NOMO-1 treated with dmso at 0.1 percent for 144 hours (cell line): ENCODE results near the gene PLEKHG7.
"Not testable (repeated sequence)": the region's sequence is repeated elsewhere in the genome, so short reads cannot be mapped to it uniquely, and the experiment has no call there.

Experiments used
- DNase-seq: peaks from one replicate; lab custom pipeline; 2025; ENCODE audit not compliant: unreplicated experiment; lab: John Stamatoyannopoulos, UW

PLEKHG7 gene

DNA sequence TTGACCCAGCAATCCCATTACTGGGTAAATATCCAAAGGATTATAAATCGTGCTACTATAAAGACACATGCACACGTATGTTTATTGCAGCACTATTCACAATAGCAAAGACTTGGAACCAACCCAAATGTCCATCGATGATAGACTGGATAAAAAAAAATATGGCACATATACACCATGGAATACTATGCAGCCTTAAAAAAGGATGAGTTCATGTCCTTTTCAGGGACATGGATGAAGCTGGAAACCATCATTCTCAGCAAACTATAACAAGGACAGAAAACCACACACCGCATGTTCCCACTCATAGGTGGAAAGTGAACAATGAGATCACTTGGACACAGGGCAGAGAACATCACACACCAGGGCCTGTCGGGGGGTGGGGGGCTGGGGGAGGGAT, 91.6 kb downstream of the PLEKHG7 start:
- not testable (repeated sequence) for DNase-seq

DNA sequence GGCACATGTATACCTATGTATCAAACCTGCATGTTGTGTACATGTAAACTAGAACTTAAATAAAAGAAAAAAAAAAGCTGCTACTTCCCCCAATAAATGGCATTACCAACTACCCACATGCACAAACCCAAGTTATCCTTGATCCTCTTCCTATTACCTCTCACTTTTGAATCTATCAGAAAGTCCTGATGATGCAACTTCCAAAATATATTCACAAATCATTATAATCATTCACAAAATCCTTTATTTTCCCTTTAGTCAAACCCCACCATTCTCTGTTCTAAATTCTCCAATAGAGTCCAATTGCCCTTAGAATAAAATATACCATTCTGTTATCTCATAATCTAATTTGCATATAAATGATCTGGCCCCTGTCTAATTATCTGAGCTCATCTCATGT, 92.0 kb downstream of the PLEKHG7 start:
- no peak for DNase-seq

DNA sequence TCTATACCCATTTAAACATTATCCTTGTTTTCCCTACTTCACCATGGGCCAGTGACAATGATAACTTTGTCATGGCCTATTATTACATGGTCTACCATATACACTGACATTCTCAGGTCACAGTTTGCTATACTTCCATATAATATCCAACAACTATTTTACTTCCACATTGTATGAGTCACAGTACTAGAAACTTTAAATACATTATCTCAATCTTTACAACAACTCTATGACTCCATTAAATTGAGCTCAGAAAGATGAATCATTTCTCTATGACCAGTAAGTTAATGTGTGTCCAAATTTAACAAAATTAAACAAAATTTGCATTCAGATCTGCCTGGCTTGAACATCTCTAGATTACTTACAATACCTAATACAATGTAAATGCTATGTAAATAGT, 93.9 kb downstream of the PLEKHG7 start:
- no peak for DNase-seq

DNA sequence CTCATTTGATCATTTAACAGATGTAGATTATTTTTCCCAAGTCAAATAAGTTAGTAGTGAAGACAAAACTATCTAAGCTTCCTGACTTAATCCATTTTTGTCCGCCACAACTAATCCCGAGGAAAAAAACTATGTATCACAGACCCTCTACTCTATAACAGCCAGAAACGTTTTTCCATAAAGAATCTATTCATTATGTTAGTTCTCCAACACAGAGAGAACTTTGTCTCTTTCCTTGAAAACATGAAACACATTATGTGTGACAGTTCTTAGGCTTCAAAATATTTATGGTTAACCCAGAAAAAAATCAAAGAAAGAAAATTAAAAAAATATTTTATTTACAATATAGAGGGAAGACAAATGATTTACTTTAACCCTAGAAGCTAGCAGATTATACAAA, 100.1 kb downstream of the PLEKHG7 start:
- DNase-seq = no peak

DNA sequence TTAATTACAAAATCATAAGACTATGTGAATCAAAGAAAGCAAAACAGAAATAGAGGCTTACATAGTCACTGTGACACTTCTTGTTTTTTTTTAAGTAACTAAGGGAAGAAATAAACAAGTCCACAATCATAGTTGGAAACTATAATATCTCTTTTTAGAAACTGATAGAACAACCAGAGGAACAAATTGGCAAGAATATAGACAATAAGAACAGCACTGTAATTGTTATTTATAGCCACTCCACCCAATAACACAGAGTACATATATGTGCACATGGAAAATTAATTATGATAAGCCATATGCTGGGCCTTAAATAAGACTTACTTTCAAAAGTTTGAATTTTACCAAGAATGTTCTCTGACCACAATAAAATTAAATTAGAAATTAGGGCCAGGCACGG, 101.1 kb downstream of the PLEKHG7 start:
- DNase-seq = no peak

DNA sequence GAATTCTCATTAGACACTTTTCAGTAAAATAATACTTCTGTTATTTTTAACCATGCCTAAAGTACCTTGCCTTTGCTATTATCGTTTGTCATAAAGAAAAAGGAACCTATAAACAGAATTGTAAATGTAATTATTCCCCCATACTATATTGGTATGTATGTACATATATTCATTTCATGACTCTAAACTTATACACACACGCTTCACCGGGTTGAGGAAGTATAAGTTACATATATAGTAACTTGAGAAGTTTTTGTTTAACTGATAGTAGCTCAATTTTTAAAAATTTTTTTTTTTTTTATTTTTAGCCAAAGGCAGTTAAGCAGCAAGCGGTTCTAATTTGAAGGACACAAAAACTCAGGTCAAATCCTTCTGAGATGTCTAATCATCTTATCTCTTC, 107.6 kb downstream of the PLEKHG7 start:
- no peak for DNase-seq

DNA sequence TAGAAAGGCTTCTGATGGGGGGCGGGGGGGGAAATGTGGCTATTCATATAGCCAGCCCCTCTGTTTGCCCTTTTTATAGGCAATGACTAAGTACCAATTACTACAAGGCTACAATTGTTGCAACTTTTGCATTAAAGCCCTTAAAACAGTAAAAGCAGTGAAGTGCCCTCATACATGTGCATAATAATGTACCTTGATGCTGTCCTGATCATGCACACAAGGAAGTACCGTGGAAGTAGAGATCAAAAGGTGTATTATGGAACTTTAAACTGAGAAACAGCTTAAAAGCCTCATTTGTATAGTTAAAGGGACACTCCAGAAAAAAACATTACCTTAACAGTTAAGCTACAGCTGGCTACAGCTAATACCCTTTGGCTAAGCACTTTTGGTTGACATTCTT, 111.8 kb downstream of the PLEKHG7 start:
- DNase-seq = no peak

DNA sequence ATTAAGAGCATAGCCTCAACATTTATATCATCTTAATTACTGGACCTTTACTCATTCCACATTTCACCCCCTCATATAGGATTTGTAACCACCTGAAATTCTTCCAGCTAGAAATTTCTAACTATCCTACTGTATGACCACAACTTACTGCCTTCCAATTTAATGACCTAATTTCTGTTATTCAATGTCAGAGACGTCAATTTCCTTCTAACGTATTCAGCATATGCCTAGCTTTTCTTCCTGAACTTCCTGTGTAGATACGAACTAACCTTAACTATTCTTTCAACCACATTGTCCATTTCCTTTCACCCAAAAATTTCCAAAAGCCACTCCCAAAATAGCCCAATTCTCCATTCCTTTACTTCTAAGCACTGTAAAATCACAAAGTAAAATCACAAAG, 118.4 kb downstream of the PLEKHG7 start:
- no peak for DNase-seq
